PFSK-1 (cell line): ENCODE data around the gene TMEM185A.
"Not testable (repeated sequence)": the region's sequence is repeated elsewhere in the genome, so short reads cannot be mapped to it uniquely, and the experiment has no call there.

Experiments
- FOXP2 ChIP-seq: optimal IDR thresholded peaks from 2 replicates; pipeline ENCODE3; 2011; ENCODE audit warnings: borderline replicate concordance, control low read depth, inconsistent platforms; ENCODE audit not compliant: insufficient read depth; ENCODE audit errors: extremely low read length, extremely low read depth
- POLR2AphosphoS5 ChIP-seq: IDR thresholded peaks from 2 replicates; pipeline ENCODE4 v1.6.1; 2012; ENCODE audit warnings: low read depth, mild to moderate bottlenecking, control low read depth, low read length, moderate library complexity
- SIN3A ChIP-seq: IDR thresholded peaks from 2 replicates; pipeline ENCODE4 v1.6.1; 2012; ENCODE audit warnings: mild to moderate bottlenecking, low read length, moderate library complexity, borderline replicate concordance; ENCODE audit not compliant: insufficient read depth
- TAF1 ChIP-seq: IDR thresholded peaks from 2 replicates; pipeline ENCODE4 v1.6.1; 2012; ENCODE audit warnings: low read length, control low read depth, borderline replicate concordance; ENCODE audit not compliant: insufficient read depth
- TF ChIP-seq, protein P1 (sequence below), 2 experiments: IDR thresholded peaks; 2 replicates each; pipeline versions ENCODE4 v1.6.1 to v1.8.0; 2011 to 2012; ENCODE audit warnings: low read depth in 2 of 2, low read length in 2 of 2, control low read depth in 1 of 2, inconsistent platforms in 1 of 2, mild to moderate bottlenecking in 1 of 2, moderate library complexity in 1 of 2; ENCODE audit not compliant: insufficient read depth in 1 of 2

The TMEM185A gene

DNA sequence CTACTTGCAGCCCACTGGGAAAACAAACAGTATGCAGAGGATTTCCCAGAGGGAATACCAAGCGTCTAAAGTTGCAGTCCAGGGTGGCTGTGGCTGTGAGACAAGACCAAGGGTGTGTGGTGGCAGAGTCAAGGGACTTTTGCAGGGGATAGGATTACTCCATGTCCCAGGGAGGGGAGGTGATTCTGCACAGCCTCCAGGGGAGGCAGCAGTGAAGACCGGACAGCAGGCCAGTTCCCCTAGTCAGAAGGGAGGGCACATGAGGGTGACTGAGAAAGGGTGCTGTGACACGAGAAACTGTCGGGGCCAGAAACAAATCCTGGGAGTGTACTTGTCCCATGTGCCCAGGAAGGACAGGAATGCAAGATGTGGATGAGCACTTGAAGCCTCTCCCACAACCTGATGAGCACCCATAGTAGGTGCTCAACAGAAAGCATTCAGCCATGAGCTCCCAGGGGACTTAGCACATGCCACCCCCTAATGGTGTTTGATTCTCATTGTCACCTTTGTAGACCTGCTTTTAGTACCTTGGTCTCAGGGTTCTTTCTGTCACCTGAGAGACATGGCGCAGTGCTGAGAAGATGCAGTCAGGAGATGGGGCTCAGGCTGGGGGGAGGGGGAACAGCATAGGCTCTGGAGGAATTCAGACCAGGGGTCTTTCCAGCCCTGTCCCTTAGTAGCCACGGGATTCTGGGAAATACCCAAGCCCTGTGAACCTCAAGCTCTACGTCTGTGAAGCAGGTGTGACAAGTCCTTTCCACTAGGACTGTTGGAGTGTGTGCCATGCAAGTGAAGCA lies 63.8 kb downstream of the TMEM185A start:
- TF ChIP-seq TAF1 (no peak), POLR2AphosphoS5 (no peak), SIN3A (no peak), FOXP2 (no peak)
- TF ChIP-seq, protein P1, sequence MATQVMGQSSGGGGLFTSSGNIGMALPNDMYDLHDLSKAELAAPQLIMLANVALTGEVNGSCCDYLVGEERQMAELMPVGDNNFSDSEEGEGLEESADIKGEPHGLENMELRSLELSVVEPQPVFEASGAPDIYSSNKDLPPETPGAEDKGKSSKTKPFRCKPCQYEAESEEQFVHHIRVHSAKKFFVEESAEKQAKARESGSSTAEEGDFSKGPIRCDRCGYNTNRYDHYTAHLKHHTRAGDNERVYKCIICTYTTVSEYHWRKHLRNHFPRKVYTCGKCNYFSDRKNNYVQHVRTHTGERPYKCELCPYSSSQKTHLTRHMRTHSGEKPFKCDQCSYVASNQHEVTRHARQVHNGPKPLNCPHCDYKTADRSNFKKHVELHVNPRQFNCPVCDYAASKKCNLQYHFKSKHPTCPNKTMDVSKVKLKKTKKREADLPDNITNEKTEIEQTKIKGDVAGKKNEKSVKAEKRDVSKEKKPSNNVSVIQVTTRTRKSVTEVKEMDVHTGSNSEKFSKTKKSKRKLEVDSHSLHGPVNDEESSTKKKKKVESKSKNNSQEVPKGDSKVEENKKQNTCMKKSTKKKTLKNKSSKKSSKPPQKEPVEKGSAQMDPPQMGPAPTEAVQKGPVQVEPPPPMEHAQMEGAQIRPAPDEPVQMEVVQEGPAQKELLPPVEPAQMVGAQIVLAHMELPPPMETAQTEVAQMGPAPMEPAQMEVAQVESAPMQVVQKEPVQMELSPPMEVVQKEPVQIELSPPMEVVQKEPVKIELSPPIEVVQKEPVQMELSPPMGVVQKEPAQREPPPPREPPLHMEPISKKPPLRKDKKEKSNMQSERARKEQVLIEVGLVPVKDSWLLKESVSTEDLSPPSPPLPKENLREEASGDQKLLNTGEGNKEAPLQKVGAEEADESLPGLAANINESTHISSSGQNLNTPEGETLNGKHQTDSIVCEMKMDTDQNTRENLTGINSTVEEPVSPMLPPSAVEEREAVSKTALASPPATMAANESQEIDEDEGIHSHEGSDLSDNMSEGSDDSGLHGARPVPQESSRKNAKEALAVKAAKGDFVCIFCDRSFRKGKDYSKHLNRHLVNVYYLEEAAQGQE (IDR thresholded peaks at IDR 0.05; ENCODE audit: insufficient read depth in 1 of 2, low read depth in 2 of 2, low read length in 2 of 2) = no peak

DNA sequence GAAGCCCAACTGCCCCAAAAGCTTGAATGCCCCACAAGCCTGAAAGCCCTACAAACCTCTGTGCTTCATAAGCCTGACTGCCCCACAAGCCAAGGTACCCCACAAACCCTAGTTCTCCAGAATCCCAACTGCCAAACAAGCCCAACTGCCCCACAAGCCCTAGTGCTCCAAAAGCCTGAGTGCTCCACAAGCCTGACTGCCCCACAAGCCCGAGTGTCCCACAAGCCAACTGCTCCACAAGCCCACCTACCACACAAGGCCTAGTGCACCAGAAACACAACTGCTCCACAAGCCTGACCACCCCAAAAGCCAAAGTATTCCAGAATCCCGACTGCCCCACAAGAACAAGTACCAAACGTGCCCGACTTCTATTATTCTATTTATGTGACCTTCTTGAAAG lies 68.2 kb downstream of the TMEM185A start:
- TF ChIP-seq SIN3A = no peak
- TF ChIP-seq TAF1 = no peak
- TF ChIP-seq POLR2AphosphoS5 = no peak
- TF ChIP-seq FOXP2 = no peak
- TF ChIP-seq, protein P1 (IDR thresholded peaks at IDR 0.05; ENCODE audit: insufficient read depth in 1 of 2, low read depth in 2 of 2, low read length in 2 of 2) = no peak

DNA sequence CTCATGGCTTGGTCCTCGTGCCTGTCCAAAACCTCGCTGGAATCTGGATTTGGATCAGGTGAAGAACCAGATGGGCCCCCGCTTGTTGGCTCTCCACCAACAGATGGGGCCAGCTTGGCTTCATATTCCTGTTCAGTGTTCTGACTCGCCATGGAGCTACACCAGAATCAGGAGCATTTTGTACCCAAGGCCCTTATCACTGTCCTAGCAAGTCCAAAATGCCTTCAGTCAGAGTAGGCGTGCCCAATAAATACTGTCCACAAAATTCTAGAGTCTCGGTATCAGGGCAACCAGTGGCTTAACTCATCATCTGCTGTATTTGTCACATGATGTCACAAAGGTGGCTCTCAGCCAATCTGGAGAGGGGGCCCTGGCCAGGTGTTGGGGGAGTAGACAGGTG lies 81.9 kb downstream of the TMEM185A start, which contains the start of gene HSFX3:
TSS of gene HSFX3 (minus strand) at position 224 of the 400 bp plus-strand sequence. CDS start at position 152, 72 bp downstream.
- TF ChIP-seq SIN3A, POLR2AphosphoS5, FOXP2: not testable (repeated sequence)
